Measurements from ENCODE around the gene KCTD3.

KCTD3 gene

DNA sequence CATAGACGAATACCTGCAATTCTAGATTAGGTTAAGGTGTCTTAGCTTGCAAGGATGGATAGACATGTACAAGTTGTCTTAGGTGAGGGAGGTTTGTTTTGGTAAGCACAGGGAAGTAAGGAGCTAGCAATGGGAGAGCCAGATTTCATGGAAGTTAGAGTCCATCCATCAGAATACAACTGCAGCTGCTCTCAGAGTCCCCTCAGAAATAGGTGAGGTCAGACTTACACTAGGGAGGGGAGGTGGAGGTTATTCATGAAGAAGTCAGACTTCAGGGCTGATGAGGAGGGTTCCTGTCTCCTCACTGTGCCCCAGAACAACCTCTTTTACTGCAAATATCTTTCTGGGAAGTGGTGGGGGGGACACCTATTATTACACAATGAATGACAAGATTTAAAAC lies 85.3 kb downstream of the KCTD3 start:
- no peaks in the 10 kb centered on the region for H3K27me3 ChIP-seq
- H3K4me1 ChIP-seq (ENCODE audit: control insufficient read depth in 1 of 2, insufficient read depth in 1 of 2, low read depth in 1 of 2, low read length in 1 of 2) = no peaks in the 10 kb centered on the region
- TF ChIP-seq, protein P1, sequence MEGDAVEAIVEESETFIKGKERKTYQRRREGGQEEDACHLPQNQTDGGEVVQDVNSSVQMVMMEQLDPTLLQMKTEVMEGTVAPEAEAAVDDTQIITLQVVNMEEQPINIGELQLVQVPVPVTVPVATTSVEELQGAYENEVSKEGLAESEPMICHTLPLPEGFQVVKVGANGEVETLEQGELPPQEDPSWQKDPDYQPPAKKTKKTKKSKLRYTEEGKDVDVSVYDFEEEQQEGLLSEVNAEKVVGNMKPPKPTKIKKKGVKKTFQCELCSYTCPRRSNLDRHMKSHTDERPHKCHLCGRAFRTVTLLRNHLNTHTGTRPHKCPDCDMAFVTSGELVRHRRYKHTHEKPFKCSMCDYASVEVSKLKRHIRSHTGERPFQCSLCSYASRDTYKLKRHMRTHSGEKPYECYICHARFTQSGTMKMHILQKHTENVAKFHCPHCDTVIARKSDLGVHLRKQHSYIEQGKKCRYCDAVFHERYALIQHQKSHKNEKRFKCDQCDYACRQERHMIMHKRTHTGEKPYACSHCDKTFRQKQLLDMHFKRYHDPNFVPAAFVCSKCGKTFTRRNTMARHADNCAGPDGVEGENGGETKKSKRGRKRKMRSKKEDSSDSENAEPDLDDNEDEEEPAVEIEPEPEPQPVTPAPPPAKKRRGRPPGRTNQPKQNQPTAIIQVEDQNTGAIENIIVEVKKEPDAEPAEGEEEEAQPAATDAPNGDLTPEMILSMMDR (IDR thresholded peaks at IDR 0.05) = no peak
- H3K27ac ChIP-seq = no peak overlapping the region
- no peak overlapping the region for H3K4me3 ChIP-seq (ENCODE audit: low read depth in 1 of 2, low read length in 1 of 2)
- no peaks in the 10 kb centered on the region for H3K9me3 ChIP-seq
- H3K36me3 ChIP-seq = no peaks in the 10 kb centered on the region

DNA sequence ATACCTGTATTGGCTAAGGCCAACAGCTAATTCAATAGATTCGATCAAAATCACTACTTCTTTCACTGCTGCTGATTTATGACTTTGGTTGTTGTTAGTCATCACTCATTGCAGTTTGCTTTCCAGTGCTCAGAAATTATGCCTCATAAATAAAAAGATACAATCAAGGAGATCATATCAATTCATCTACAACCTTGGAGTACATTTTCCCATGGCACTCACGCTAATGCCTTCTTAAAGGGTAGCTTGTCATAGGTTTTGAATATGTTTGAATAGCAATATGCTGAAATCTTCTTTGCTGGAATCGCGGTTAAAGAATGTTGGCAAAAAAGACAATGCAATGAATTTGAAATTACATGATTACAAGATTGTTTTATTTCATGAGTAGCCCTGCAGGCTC lies 89.9 kb downstream of the KCTD3 start:
- Histone ChIP-seq H3K36me3 (no peaks in the 10 kb centered on the region), H3K27me3 (no peaks in the 10 kb centered on the region), H3K9me3 (no peaks in the 10 kb centered on the region), H3K27ac (no peak overlapping the region), H3K4me1 (ENCODE audit: control insufficient read depth in 1 of 2, insufficient read depth in 1 of 2, low read depth in 1 of 2, low read length in 1 of 2) (no peaks in the 10 kb centered on the region), H3K4me3 (ENCODE audit: low read depth in 1 of 2, low read length in 1 of 2) (no peak overlapping the region)
- TF ChIP-seq, protein P1 (IDR thresholded peaks at IDR 0.05) = no peak

DNA sequence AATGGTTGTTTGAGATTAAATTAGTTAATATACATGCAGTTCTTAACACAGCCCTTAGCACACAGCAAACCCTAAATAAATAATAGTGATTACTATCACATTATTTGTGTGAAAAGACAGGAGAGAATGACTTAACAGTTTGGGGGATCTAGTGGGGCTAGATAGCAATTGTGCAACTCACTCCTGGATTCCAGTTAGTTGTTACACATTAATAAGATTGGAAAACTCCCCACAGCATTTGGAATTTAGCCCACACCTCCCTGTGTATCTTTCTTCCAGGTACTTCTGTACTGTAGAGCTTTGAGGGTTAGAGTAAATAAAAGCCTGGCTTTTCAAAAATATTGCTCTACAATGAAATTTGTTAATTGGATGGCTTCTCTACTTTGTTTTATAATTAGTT lies 93.2 kb downstream of the KCTD3 start:
- TF ChIP-seq, protein P1 (IDR thresholded peaks at IDR 0.05) = no peak

DNA sequence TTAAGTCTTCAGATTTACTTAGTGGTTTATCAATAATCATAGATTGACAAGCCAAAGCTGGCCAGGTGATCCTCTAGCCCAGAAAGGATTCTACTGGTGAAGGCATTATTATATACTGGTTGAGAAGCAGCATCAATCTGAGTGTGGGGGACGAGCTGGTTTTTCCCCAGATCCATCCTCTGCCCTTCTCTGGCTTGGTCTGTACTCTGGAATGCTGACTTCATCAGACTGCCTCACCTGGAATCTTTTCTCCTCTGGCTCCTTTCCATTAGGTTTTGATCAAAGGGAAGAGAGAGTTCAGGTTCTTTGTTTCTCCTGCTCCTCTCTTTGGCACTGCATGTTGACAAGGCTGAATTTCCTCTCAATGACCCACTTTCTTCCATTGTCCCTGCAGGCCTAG lies 93.9 kb downstream of the KCTD3 start:
- H3K36me3 ChIP-seq = no peaks in the 10 kb centered on the region
- no peaks in the 10 kb centered on the region for H3K9me3 ChIP-seq
- no peaks in the 10 kb centered on the region for H3K27me3 ChIP-seq
- no peaks in the 10 kb centered on the region for H3K4me1 ChIP-seq (ENCODE audit: control insufficient read depth in 1 of 2, insufficient read depth in 1 of 2, low read depth in 1 of 2, low read length in 1 of 2)
- H3K27ac ChIP-seq = no peak overlapping the region
- H3K4me3 ChIP-seq (ENCODE audit: low read depth in 1 of 2, low read length in 1 of 2) = no peak overlapping the region
- TF ChIP-seq, protein P1 (IDR thresholded peaks at IDR 0.05) = no peak

More for the DNA sequence above, 93.2 kb downstream of the KCTD3 start:
- Histone ChIP-seq H3K27me3 (no peaks in the 10 kb centered on the region), H3K4me3 (ENCODE audit: low read depth in 1 of 2, low read length in 1 of 2) (no peak overlapping the region), H3K4me1 (ENCODE audit: control insufficient read depth in 1 of 2, insufficient read depth in 1 of 2, low read depth in 1 of 2, low read length in 1 of 2) (no peaks in the 10 kb centered on the region), H3K27ac (no peak overlapping the region), H3K36me3 (no peaks in the 10 kb centered on the region), H3K9me3 (no peaks in the 10 kb centered on the region)

DNA sequence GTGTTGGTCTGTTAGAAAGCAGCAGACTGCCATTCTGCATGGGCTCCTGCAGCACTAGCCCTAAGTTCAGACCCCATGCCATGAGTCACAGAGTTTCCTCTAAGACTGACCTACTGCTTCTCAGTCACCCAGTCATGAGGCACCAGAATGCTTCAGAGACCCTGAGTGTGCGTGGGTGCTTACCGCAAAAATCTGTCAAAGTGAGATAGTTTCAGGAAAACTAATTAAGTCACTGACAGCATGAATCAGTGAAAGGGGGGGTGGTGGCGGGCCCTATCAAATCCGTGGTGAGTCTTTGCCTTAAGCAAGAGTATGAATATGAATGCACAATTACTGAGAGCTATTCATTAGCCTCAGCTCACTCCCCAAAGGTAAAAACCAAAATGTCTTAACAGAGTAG lies 98.1 kb downstream of the KCTD3 start:
- Histone ChIP-seq H3K36me3 (no peaks in the 10 kb centered on the region), H3K9me3 (no peaks in the 10 kb centered on the region), H3K4me3 (ENCODE audit: low read depth in 1 of 2, low read length in 1 of 2) (no peak overlapping the region), H3K4me1 (ENCODE audit: control insufficient read depth in 1 of 2, insufficient read depth in 1 of 2, low read depth in 1 of 2, low read length in 1 of 2) (no peaks in the 10 kb centered on the region), H3K27me3 (no peaks in the 10 kb centered on the region), H3K27ac (no peak overlapping the region)
- TF ChIP-seq, protein P1 (IDR thresholded peaks at IDR 0.05) = no peak

DNA sequence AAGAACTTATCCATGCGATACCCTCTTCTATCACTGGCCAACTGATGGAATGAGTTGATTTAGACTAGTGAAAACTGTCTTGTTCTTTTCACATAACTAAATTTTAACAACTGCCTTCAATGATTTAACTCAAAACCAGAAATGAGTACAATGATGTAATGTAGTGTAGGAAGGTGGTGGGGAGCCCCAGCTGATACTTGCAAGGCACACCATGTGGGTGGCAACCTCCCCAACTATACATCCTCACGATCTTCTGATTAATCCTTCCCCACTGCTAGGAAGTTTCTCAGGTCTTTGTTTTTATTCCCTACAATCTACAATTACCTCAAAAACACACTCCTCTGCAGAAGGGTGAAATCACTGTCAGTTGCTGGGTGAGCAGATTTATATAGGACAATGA lies 100.7 kb downstream of the KCTD3 start:
- Histone ChIP-seq H3K27me3 (no peaks in the 10 kb centered on the region), H3K9me3 (no peaks in the 10 kb centered on the region), H3K4me1 (ENCODE audit: control insufficient read depth in 1 of 2, insufficient read depth in 1 of 2, low read depth in 1 of 2, low read length in 1 of 2) (no peaks in the 10 kb centered on the region), H3K4me3 (ENCODE audit: low read depth in 1 of 2, low read length in 1 of 2) (no peak overlapping the region), H3K36me3 (no peaks in the 10 kb centered on the region), H3K27ac (no peak overlapping the region)
- TF ChIP-seq, protein P1 (IDR thresholded peaks at IDR 0.05) = no peak
